RWPE2 (cell line): ENCODE data around the gene SYT17.
"Not testable (repeated sequence)": the region's sequence is repeated elsewhere in the genome, so short reads cannot be mapped to it uniquely, and the experiment has no call there.

Experiments used
- ATAC-seq: fragments of 200-7000 bp; cut with Tn5 transposase; 3 replicates; pipeline ENCODE4 v1.9.1; 2021; ENCODE audit warnings: low read depth
- DNase-seq: peaks from one replicate; pipeline ENCODE4 v3.0.0-alpha.2; 2020; ENCODE audit warnings: low spot score
- H3K27ac ChIP-seq: fragments of 450-650 bp; 2 replicates; pipeline ENCODE4 v1.5.1; 2017; ENCODE audit warnings: mild to moderate bottlenecking; ENCODE audit not compliant: poor library complexity, severe bottlenecking
- H3K27me3 ChIP-seq: fragments of 250-450 bp; sonication (Bioruptor Pico); 2 replicates; pipeline ENCODE4 v1.5.1; 2021; ENCODE audit warnings: mild to moderate bottlenecking, moderate library complexity; ENCODE audit not compliant: insufficient read depth, poor library complexity, severe bottlenecking
- H3K36me3 ChIP-seq: fragments of 250-450 bp; sonication (Bioruptor Pico); 2 replicates; pipeline ENCODE4 v1.5.1; 2020; ENCODE audit warnings: low read depth, mild to moderate bottlenecking, moderate library complexity
- H3K4me1 ChIP-seq: fragments of 250-450 bp; sonication (Bioruptor Pico); 2 replicates; pipeline ENCODE4 v1.5.1; 2021; ENCODE audit warnings: mild to moderate bottlenecking, moderate library complexity; ENCODE audit not compliant: insufficient read depth, poor library complexity, severe bottlenecking
- H3K4me3 ChIP-seq: fragments of 250-450 bp; sonication (Bioruptor Pico); 2 replicates; pipeline ENCODE4 v1.5.1; 2021; ENCODE audit warnings: mild to moderate bottlenecking, moderate library complexity; ENCODE audit not compliant: severe bottlenecking
- H3K9me3 ChIP-seq: fragments of 250-450 bp; sonication (Bioruptor Pico); 2 replicates; pipeline ENCODE4 v1.5.1; 2021; ENCODE audit warnings: mild to moderate bottlenecking, moderate library complexity; ENCODE audit not compliant: severe bottlenecking
- CTCF ChIP-seq: fragments of 450-650 bp; IDR thresholded peaks from one replicate; pipeline ENCODE4 v1.5.1; 2017; ENCODE audit warnings: mild to moderate bottlenecking, moderate library complexity; ENCODE audit not compliant: poor library complexity, severe bottlenecking

Gene SYT17

DNA sequence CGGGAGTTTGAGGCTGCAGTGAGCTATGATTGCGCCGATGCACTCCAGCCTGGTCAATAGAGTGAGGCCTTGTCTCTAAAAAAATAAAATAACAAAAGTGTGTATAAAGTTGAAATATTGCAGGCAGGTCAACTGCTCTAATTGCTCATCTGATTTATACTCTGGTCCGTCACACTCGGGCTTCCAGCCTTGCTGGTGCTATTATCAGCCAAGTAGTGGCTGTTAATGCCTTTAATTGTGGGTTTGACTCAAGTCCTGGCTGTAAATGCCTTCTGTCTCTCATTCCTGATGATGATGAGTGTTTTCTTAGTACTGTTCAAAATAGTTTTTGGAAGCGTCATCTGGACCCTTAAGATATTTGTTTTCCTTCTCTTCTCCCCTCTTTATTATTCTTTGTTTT, 18.4 kb downstream of the SYT17 start:
- no peaks in the 10 kb centered on the region for H3K36me3 ChIP-seq
- DNase-seq: no peak
- TF ChIP-seq CTCF: no peak
- no peaks in the 10 kb centered on the region for H3K9me3 ChIP-seq
- H3K27me3 ChIP-seq: no peaks in the 10 kb centered on the region
- no peak overlapping the region for H3K27ac ChIP-seq
- no peak for ATAC-seq
- peaks cover 22% of the 10 kb centered on the region for H3K4me1 ChIP-seq
- no peak overlapping the region for H3K4me3 ChIP-seq

- not testable (repeated sequence) for H3K27me3 ChIP-seq, ATAC-seq, H3K9me3 ChIP-seq, DNase-seq, H3K36me3 ChIP-seq, H3K4me3 ChIP-seq, H3K27ac ChIP-seq
- H3K4me1 ChIP-seq: peaks cover 22% of the 10 kb centered on the region
These were observed 19.9 kb downstream of the SYT17 start for GRCh38 chr16:19187961-19188360.

DNA sequence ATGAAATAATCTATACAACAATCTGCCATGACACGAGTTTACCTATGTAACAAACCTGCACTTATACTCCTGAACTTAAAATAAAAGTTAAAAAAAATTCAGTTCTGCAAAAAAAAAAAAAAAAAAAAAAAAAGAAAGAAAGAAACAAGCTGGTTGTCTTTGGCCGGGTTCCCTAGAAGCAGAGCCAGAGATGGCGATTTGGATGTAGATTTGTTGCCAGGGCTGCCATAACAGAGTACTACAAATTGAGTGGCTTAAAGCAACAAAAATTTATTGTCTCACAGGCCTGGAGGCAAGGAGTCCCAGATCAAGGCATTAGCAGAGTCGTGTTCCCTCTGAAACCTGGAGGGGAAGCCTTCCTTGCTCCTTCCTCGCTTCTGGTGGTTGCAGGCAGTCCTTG, 20.4 kb downstream of the SYT17 start:
- H3K4me3 ChIP-seq: no peak overlapping the region
- peaks cover 22% of the 10 kb centered on the region for H3K4me1 ChIP-seq
- DNase-seq (no peak), ATAC-seq (no peak)
- H3K27me3 ChIP-seq: no peaks in the 10 kb centered on the region
- H3K27ac ChIP-seq: no peak overlapping the region
- H3K9me3 ChIP-seq: no peaks in the 10 kb centered on the region
- TF ChIP-seq CTCF: no peak
- H3K36me3 ChIP-seq: no peaks in the 10 kb centered on the region

GRCh38 chr16:19192865-19193264, 24.8 kb downstream of the SYT17 start:
- TF ChIP-seq CTCF: no peak
- H3K4me3 ChIP-seq: no peak overlapping the region
- H3K36me3 ChIP-seq: no peaks in the 10 kb centered on the region
- no peaks in the 10 kb centered on the region for H3K27me3 ChIP-seq
- peaks cover 12% of the 10 kb centered on the region for H3K4me1 ChIP-seq
- no peak overlapping the region for H3K27ac ChIP-seq
- no peaks in the 10 kb centered on the region for H3K9me3 ChIP-seq
- no peak for DNase-seq
- no peak for ATAC-seq

GRCh38 chr16:19196871-19197270, 28.8 kb downstream of the SYT17 start:
- DNase-seq (no peak), ATAC-seq (no peak)
- H3K9me3 ChIP-seq: no peaks in the 10 kb centered on the region

More at GRCh38 chr16:19196871-19197270, 28.8 kb downstream of the SYT17 start:
- H3K4me3 ChIP-seq: no peak overlapping the region
- no peaks in the 10 kb centered on the region for H3K36me3 ChIP-seq
- H3K4me1 ChIP-seq: no peaks in the 10 kb centered on the region
- TF ChIP-seq CTCF: no peak
- no peak overlapping the region for H3K27ac ChIP-seq
- H3K27me3 ChIP-seq: no peaks in the 10 kb centered on the region
